Astrocyte (in vitro differentiated cells and primary cell): ENCODE results near the gene PRKCH. TPM values are rescaled to one million over a fixed set of nuclear protein-coding genes. Genes with fewer than 3 reads are reported as not detected.

ENCODE experiments used
- DNase-seq: peaks from one replicate; pipeline ENCODE4 v3.0.0-alpha.2; 2010; ENCODE audit warnings: low read depth
- FAIRE-seq: peaks from 2 replicates; lab custom pipeline; 2011; peaks lifted over from hg19 to GRCh38; lab: Jason Lieb, UNC
- H2AFZ ChIP-seq: 2 replicates; pipeline ENCODE4 v1.6.0; 2012; ENCODE audit warnings: low read depth, low read length, inconsistent platforms
- H3K27ac ChIP-seq: 2 replicates; pipeline ENCODE4 v1.5.1; 2011; ENCODE audit warnings: low read depth, low read length, inconsistent platforms
- H3K27me3 ChIP-seq: 2 replicates; pipeline ENCODE4 v1.6.0; 2011; ENCODE audit warnings: low read length, inconsistent platforms; ENCODE audit not compliant: insufficient read depth
- H3K36me3 ChIP-seq: 2 replicates; pipeline ENCODE4 v1.5.1; 2011; ENCODE audit warnings: low read length, inconsistent platforms; ENCODE audit not compliant: insufficient read depth
- H3K4me1 ChIP-seq: 2 replicates; pipeline ENCODE4 v1.5.1; 2011; ENCODE audit warnings: low read length, inconsistent platforms; ENCODE audit not compliant: insufficient read depth
- H3K4me2 ChIP-seq: 2 replicates; pipeline ENCODE4 v1.6.0; 2012; ENCODE audit warnings: low read length, inconsistent platforms
- H3K4me3 ChIP-seq: 2 replicates; pipeline ENCODE4 v1.5.1; 2011; ENCODE audit warnings: low read depth, mild to moderate bottlenecking, low read length, inconsistent platforms; ENCODE audit not compliant: insufficient read depth
- H3K79me2 ChIP-seq: 2 replicates; pipeline ENCODE4 v1.6.0; 2012; ENCODE audit warnings: mild to moderate bottlenecking, low read length, inconsistent platforms; ENCODE audit not compliant: insufficient read depth
- H3K9ac ChIP-seq: 2 replicates; pipeline ENCODE4 v1.6.0; 2012; ENCODE audit warnings: mild to moderate bottlenecking, low read length, inconsistent platforms
- H3K9me3 ChIP-seq: 2 replicates; pipeline ENCODE4 v1.5.1; 2012; ENCODE audit warnings: low read depth, mild to moderate bottlenecking, low read length, inconsistent platforms; ENCODE audit not compliant: insufficient read depth
- H4K20me1 ChIP-seq: 2 replicates; pipeline ENCODE4 v1.6.0; 2012; ENCODE audit warnings: low read length, inconsistent platforms; ENCODE audit not compliant: insufficient read depth
- H3K27ac Mint-ChIP-seq: one replicate; pipeline ENCODE4 v1.8.0; 2021; ENCODE audit warnings: mild to moderate bottlenecking, mixed read lengths; ENCODE audit not compliant: unreplicated experiment
- H3K27me3 Mint-ChIP-seq: one replicate; pipeline ENCODE4 v1.8.0; 2021; ENCODE audit warnings: low read depth, mixed read lengths; ENCODE audit not compliant: unreplicated experiment
- H3K36me3 Mint-ChIP-seq: one replicate; pipeline ENCODE4 v1.8.0; 2021; ENCODE audit warnings: low read depth, mixed read lengths; ENCODE audit not compliant: unreplicated experiment
- H3K4me1 Mint-ChIP-seq: one replicate; pipeline ENCODE4 v1.8.0; 2021; ENCODE audit warnings: low read depth, mixed read lengths; ENCODE audit not compliant: unreplicated experiment
- H3K4me3 Mint-ChIP-seq: one replicate; pipeline ENCODE4 v1.8.0; 2021; ENCODE audit warnings: mild to moderate bottlenecking, moderate library complexity, mixed read lengths; ENCODE audit not compliant: unreplicated experiment
- H3K9me3 Mint-ChIP-seq: one replicate; pipeline ENCODE4 v1.8.0; 2021; ENCODE audit warnings: mild to moderate bottlenecking, mixed read lengths; ENCODE audit not compliant: unreplicated experiment
- CTCF ChIP-seq: IDR thresholded peaks from 2 replicates; pipeline ENCODE4 v1.5.1; 2011; ENCODE audit warnings: low read depth, mild to moderate bottlenecking, inconsistent platforms, low read length, moderate library complexity; ENCODE audit not compliant: insufficient read depth
- EZH2 ChIP-seq: IDR thresholded peaks from 2 replicates; pipeline ENCODE4 v1.6.1; 2012; ENCODE audit warnings: mild to moderate bottlenecking, low read length, inconsistent platforms; ENCODE audit not compliant: insufficient read depth
- total RNA-seq: library from RNA; stranded (reverse); gene quantifications from 2 replicates; pipeline ENCODE4 v1.2.1, GENCODE V29; 2021

PRKCH gene
- total RNA-seq, 1 donor from 2014 or later = 6.0 TPM

DNA sequence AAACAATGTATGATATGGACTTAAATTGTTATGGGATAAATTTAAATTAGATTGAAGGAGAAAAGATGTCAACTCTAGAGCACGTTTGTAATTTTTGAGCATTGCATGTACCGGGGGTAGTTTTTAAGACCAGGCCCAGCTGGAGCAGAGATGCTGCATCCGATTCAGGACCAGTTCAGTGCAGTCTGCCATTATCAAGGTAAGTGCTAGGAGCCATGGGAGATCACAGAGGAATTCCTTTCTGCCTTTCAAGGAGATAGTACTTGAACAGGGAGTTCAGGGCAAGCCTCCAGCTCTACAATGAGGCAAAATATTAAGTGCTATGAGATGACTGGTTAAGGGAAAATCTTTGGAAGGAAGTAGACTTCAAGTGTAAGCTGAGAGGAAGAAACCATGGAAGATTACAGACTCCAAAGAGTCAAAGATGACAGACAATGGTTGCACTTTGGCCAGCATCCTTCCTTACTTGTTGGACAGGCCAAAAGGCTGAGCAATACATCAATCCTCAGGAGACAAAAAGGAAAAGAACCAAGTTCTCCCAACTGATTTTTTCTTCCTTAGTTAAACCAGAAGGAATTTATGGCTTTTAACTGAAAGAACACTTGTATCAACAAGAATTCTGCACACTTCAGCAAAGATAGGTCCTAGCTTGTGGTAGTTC, 260.7 kb downstream of the PRKCH start:
- no peak for FAIRE-seq
- Histone ChIP-seq H3K79me2 (no peaks in the 10 kb centered on the region), H3K9ac (no peak overlapping the region), H3K27me3 (no peaks in the 10 kb centered on the region), H3K4me1 (peaks cover 29% of the 10 kb centered on the region), H3K27ac (no peak overlapping the region), H3K9me3 (no peaks in the 10 kb centered on the region), H2AFZ (no peak overlapping the region), H3K36me3 (no peaks in the 10 kb centered on the region), H3K4me2 (no peak overlapping the region), H3K4me3 (no peak overlapping the region), H4K20me1 (no peaks in the 10 kb centered on the region)
- TF ChIP-seq EZH2 (no peak), CTCF (no peak)
- H3K9me3 Mint-ChIP-seq = no peaks in the 10 kb centered on the region
- H3K27me3 Mint-ChIP-seq = no peaks in the 10 kb centered on the region
- peaks cover 55% of the 10 kb centered on the region for H3K4me1 Mint-ChIP-seq
- H3K27ac Mint-ChIP-seq = no peak overlapping the region
- H3K36me3 Mint-ChIP-seq = no peaks in the 10 kb centered on the region
- DNase-seq = peak; percentile 68
- H3K4me3 Mint-ChIP-seq = no peak overlapping the region

DNA sequence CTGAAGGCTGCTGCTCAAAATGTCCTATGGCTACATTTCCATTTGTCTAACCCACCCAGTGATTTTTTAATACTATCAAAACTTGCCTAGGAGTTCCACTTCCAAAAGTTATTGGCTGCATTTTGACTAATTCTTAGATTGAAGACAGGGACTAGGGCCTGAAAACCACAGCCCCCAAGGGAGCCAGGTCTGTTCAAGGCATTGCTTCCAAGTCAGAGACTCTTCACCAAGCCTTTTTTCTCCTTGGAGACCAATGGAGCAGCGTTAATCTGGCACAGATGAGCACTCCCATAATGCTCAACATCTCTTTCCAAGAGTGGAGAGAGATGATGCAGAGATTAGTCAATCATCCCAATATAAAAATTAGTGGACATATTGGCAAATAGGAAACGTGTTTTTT, 261.4 kb downstream of the PRKCH start:
- no peak overlapping the region for H3K4me3 Mint-ChIP-seq
- DNase-seq = no peak
- no peaks in the 10 kb centered on the region for H3K36me3 Mint-ChIP-seq
- Histone ChIP-seq H3K9me3 (no peaks in the 10 kb centered on the region), H2AFZ (no peak overlapping the region), H3K79me2 (no peaks in the 10 kb centered on the region), H3K4me1 (peaks cover 32% of the 10 kb centered on the region), H4K20me1 (no peaks in the 10 kb centered on the region), H3K27ac (no peak overlapping the region), H3K4me2 (no peak overlapping the region), H3K36me3 (no peaks in the 10 kb centered on the region), H3K4me3 (no peak overlapping the region), H3K27me3 (no peaks in the 10 kb centered on the region), H3K9ac (no peak overlapping the region)
- no peaks in the 10 kb centered on the region for H3K9me3 Mint-ChIP-seq
- H3K27me3 Mint-ChIP-seq = no peaks in the 10 kb centered on the region
- no peak for TF ChIP-seq CTCF
- TF ChIP-seq EZH2 = no peak
- H3K27ac Mint-ChIP-seq = no peak overlapping the region
- peaks cover 51% of the 10 kb centered on the region for H3K4me1 Mint-ChIP-seq
- no peak for FAIRE-seq

DNA sequence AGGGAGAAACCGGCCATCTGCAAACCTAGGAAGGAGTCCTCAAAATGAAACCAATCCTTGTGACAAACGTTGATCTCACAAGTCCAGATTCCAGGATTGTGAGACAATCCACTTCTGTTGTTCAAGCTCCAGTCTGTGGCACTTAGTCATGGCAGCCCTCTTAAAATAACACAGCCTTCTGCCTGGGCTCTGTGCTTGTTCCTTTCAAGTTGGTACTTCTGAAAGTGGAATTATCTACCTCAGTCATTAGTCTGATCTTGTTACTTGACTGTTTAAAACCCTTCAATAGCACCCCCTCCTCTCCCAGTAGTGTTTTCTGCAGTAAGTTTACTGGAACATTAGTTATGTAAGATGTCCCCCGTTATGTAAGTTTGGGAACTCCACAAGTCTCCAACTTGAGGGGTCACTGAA, 263.0 kb downstream of the PRKCH start:
- no peaks in the 10 kb centered on the region for H3K36me3 Mint-ChIP-seq
- DNase-seq = peak; percentile 87
- TF ChIP-seq EZH2 (no peak), CTCF (no peak)
- Histone ChIP-seq H4K20me1 (no peaks in the 10 kb centered on the region), H3K9ac (peak overlapping the region; percentile 44), H3K4me2 (peak overlapping the region; percentile 40), H3K79me2 (no peaks in the 10 kb centered on the region), H3K27me3 (no peaks in the 10 kb centered on the region), H3K27ac (peak overlapping the region; percentile 91), H3K9me3 (no peaks in the 10 kb centered on the region), H2AFZ (peak overlapping the region; percentile 74), H3K4me1 (peaks cover 40% of the 10 kb centered on the region), H3K36me3 (no peaks in the 10 kb centered on the region), H3K4me3 (no peak overlapping the region)
- H3K27ac Mint-ChIP-seq = peak overlapping the region; percentile 83
- H3K9me3 Mint-ChIP-seq = no peaks in the 10 kb centered on the region
- peak overlapping the region; percentile 29 for H3K4me3 Mint-ChIP-seq
- no peaks in the 10 kb centered on the region for H3K27me3 Mint-ChIP-seq
- H3K4me1 Mint-ChIP-seq = peaks cover 46% of the 10 kb centered on the region
- FAIRE-seq = peak; percentile 76
